ENCODE results near the gene GLT6D1.
"Not testable (repeated sequence)": the region's sequence is repeated elsewhere in the genome, so short reads cannot be mapped to it uniquely, and the experiment has no call there.

GLT6D1 gene

GRCh38 chr9:135665795-135666189 is 26.5 kb upstream of the GLT6D1 start:
- FAIRE-seq (no peak), DNase-seq (ENCODE audit: insufficient read length, low spot score) (no peak)

GRCh38 chr9:135664801-135665794 is 25.8 kb upstream of the GLT6D1 start:
- FAIRE-seq (no peak), DNase-seq (ENCODE audit: insufficient read length, low spot score) (no peak)

DNA sequence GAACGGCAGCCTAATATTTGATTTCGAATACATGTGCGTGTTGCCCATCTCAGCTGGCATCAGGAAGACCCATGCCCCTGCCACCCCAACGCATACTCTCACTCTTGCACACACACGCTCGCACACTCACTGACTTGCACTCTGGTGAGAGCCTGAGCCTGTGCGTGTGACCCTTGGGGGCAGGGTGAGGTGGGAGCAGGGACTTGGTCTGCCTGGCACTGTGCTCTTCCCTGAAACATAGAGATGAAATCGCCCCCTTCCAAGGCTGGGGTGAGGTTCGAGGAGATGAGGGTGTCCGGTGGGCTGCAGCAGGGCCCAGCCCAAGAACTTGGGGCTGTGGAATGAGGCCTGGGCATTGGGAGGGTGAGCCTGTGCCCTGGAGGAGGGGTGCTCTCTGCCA is 24.9 kb upstream of the GLT6D1 start:
- DNase-seq (ENCODE audit: insufficient read length, low spot score) (no peak), FAIRE-seq (no peak)

DNA sequence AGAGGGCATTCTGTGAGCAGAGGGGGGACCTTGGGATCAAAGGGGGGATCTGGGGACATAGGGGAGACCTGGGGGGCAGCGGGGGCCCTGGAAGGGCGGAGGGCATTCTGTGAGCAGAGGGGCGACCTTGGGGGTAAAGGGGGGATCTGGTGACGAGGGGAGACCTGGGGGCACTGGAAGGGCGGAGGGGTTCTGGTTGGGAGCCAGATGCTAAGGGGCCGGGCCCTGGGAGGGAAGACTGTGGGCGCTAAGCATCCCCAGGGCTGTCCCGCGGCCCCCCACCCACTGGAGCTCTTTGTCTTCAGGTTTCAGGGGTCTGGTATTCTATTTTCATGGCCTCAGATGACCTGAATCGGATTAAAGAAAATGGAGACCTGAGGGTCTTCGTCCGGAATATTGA is 24.5 kb upstream of the GLT6D1 start:
- FAIRE-seq (no peak), DNase-seq (ENCODE audit: insufficient read length, low spot score) (no peak)

GRCh38 chr9:135663451-135663770 is 24.1 kb upstream of the GLT6D1 start:
- FAIRE-seq, result no peak
- no peak for DNase-seq (ENCODE audit: insufficient read length, low spot score)

DNA sequence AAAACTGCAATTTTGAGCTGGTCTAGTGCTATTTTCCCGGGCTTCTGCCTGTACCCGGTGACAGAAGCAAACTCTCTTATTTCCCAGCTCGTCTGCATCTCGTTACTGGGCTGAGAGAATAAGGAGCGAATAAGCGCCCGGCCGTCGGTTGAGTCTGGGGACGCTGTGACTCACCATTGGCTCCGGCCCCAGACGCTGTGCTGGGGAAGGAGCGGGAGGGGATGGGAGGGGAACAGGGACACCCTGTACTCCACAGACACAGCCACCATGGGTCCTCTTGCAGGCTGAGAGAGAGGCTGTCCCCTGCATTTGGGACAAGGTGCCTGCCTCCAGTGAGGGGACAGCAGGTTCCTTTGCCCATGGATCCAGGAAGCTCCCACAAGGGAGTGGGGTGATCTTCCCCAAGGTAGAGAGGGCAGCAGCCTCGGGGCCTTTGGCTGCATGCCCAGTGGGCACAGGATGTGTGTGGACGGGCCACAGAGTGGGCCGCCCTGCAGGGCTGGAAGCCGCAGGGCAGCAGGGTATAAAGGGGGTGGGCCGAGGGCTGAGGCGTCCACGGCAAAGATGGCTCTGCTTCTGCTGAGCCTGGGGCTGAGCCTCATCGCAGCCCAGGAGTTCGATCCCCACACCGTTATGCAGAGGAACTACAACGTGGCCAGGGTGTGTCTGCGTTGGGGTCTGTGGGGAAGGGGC is 23.6 kb upstream of the GLT6D1 start, which contains the start of gene LCN9:
TSS of gene LCN9 (plus strand) at position 552 of the 693 bp plus-strand sequence. CDS start at position 565, 13 bp downstream.
- no peak for FAIRE-seq
- no peak for DNase-seq (ENCODE audit: insufficient read length, low spot score)

GRCh38 chr9:135661816-135662560 is 22.6 kb upstream of the GLT6D1 start:
- DNase-seq (ENCODE audit: insufficient read length, low spot score) (no peak), FAIRE-seq (no peak)

GRCh38 chr9:135660407-135660806 is 21.1 kb upstream of the GLT6D1 start:
- FAIRE-seq (no peak), DNase-seq (ENCODE audit: insufficient read length, low spot score) (no peak)

DNA sequence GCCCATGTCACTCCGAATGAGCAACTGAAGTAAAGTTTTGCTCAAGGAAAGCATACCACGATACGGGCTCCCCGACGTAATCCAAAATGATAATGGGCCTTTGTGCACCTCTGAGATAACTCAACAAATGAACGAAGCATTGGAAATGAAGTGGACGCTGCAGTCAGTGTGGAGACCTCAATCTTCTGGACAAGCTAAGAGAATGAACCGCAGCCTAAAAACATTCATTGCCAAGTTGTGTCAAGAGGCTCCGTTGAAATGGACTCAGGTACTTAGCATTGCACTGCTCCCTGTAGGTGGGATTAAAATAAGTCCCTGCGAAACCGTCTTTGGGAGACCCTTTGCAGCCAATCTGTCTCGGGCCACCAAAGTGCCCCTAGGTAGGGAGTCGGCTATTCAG is 19.9 kb upstream of the GLT6D1 start:
- FAIRE-seq (no peak), DNase-seq (ENCODE audit: insufficient read length, low spot score) (no peak)

GRCh38 chr9:135657416-135657815 is 18.1 kb upstream of the GLT6D1 start:
- FAIRE-seq (no peak), DNase-seq (ENCODE audit: insufficient read length, low spot score) (no peak)

DNA sequence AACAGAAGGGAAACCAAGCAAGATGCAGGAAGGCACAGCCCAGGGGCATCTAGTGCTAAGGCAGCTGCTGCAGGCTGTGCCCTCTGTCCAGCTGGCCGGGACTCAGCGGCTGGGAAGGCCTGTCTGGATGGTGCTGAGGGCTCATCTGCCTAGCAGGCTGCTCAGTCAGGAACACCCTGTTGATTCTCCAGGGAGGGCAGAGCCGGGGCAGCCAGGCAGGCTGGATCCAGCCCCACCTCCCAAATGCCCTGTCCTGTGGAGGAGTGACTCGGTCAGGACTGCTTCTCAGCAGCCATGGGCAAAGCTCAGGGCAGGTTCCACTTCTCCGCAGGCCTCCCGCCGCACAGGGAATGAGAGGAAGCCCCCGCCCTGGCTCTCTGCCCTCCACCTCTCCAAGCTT is 16.0 kb upstream of the GLT6D1 start:
- FAIRE-seq (no peak), DNase-seq (ENCODE audit: insufficient read length, low spot score) (no peak)

GRCh38 chr9:135650408-135650807 is 11.1 kb upstream of the GLT6D1 start:
- DNase-seq (ENCODE audit: insufficient read length, low spot score) (no peak), FAIRE-seq (no peak)

DNA sequence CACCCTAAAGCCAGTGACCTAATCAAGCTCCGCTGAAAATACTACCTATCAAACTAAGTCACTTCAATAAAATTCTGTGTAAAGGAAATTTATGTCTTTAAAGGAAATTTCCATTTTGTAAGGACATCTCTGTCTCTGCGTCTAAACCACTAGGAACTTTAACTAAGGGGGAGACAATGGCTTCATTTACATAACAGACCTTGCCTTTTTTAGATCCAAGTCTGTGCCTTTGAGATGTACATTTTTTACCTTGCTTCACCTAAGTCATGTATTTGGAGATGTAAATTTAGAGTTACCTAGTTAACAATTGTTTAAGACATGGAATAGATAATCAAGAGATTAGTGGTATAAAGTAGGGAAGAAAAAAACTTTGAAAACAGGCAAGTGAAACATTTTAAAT is 10.2 kb upstream of the GLT6D1 start:
- DNase-seq (ENCODE audit: insufficient read length, low spot score) (no peak), FAIRE-seq (no peak)

DNA sequence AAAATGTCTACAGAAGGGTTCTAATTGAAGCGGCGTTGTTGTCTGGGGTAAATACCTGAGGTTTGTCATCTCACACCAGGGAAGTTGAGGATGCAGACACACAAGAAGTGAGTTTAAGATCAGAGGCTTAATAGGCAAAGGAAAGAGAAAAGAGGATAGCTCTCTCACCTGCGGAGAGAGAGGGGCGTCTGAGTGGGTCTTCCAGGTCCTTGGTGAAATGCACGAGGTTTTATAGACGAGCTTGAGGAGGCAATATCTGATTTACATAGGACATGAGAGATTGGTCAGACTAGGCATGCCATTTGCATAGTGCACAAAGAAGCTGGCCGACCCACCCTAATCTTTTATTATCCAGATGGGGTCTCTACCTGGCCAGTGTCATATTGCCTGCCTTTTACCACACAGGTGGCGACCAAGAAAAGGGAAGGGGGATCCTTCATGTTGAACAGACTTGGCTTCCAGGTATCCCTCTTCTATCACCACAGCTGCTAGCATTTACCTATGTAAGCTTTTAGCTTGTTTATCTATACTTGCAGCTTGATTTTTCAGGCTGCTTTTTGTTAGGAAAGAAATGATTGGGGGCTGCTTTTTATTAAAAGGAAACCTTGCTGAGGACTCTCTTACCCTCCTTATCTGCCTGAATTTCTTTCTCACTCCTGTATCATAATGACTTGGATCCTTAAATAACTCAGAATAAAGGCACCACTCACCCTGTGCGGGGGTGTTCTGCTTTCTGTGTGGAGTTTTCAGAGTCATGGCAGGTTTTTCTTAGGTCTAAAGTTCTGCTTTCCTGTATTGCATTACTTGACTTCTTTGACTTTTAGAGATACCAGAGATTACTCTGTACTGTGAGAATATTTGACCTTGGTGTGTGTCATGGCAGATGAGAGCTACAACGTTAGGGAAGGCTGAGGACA is 9.4 kb upstream of the GLT6D1 start:
- FAIRE-seq (no peak), DNase-seq (ENCODE audit: insufficient read length, low spot score) (no peak)

DNA sequence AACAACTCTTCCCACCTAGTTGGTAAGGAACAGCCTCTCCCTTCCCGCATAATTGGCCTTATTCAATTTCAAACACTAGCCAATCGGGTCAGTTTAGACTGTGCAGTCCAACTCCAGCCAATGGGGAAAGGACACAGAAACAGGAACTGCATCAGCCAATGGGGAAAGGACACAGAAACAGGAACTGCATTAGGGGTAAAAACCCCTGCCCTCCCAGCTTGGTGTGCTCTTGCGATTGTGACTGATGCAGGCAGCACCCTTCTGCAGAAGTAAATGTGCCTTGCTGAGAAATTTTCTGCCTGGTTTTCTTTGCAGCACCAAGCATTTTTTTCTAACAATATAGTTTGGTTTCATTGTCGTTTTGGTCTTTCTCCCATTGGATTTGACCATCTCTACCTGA is 8.5 kb upstream of the GLT6D1 start:
- DNase-seq (ENCODE audit: insufficient read length, low spot score), result no peak
- no peak for FAIRE-seq

DNA sequence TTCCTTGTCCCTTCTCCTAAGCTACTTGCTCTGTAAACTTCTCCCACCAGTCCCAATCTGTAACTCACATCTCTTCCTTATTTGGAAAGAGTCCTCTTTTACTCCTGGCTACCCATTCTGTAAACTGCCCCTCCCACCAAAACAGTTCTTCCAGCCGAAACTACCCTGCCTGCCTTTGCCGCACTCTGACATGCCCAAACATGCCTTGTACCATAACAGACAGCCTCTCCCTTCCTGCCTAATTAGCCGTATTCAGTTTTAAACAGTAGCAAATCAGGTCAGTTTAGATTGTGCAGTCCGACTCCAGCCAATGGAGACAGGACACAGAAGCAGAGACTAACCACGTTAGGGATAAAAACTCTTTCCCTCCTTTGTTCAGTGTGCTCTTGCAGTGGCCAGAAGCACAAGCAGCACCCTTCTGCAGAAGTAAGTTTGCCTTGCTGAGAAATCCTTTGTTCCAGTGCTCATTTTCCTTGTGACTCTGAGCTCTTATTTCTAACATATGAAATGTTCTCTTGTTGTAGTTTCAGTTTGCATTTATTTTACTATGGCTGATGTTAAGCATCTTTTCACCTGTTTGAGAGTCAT is 5.4 kb upstream of the GLT6D1 start:
- FAIRE-seq, result no peak
- DNase-seq (ENCODE audit: insufficient read length, low spot score), result no peak

DNA sequence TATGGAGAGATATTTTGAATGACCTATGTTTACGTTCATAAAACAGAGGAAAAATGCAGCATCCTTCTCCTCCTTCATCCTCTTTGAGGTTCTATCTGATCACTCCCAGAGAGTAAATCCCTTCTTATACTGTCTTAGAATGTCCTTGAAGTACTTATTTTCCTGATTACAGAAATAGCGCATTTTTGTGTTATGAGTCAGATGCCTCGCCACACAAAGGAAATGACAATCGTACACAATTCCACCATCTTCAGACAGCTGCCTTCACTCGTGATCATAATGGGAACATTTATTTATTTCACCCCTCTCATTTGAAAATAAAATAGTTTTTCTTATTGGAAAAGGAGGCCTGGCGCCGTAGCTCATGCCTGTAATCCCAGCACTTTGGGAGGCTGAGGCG is 2.4 kb upstream of the GLT6D1 start:
- FAIRE-seq, result no peak
- no peak for DNase-seq (ENCODE audit: insufficient read length, low spot score)

- DNase-seq (ENCODE audit: insufficient read length, low spot score) (no peak), FAIRE-seq (no peak)
Measured at GRCh38 chr9:135641047-135641446, 1.7 kb upstream of the GLT6D1 start.

DNA sequence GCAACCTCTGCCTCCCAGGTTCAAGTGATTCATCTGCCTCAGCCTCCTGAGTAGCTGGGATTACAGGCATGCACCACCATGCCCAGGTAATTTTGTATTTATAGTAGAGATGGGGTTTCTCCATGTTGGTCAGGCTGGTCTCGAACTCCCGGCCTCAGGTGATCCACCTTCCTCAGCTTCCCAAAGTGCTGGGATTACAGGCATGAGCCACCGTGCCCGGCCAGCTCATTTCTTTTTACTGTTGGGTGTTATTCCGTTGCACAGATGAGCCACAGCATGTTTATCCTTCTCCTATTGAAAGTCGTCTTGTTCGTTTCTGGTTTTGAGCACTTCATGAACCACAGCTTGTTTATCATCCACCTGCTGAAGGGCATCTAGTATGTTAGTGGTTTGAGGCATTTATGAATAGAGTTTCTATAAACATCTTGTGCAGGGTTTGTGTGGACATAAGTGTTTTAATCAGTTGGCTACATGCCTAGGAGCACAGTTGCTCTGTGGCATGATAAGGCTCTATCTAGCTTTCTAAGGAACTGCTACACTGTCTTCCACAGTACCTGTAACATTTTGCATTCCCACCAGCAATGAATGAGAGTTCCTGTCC is 2.3 kb downstream of the GLT6D1 start:
- not testable (repeated sequence) for FAIRE-seq; DNase-seq (ENCODE audit: insufficient read length, low spot score)

Data from GM19239 (cell line).